ENCODE data around the gene ZNF19. TPM values are rescaled to one million over a fixed set of nuclear protein-coding genes. Genes with fewer than 3 reads are reported as not detected.

Gene ZNF19
- total and polyA plus RNA-seq, 2 experiments from 2014 or later, result 3.7 to 4.1 TPM

GRCh38 chr16:71526111-71526631 is 37.0 kb upstream of the ZNF19 start, which contains the start of gene CHST4:
CHST4 (plus strand) TSS chr16:71526426; CDS start chr16:71536678, 10,252 bp downstream.
- Histone ChIP-seq H2AFZ (no peak within 1 kb of the TSS), H3K27me3 (peaks cover 25% of the 10 kb centered on the region), H3K9me2 (replicated peaks; ENCODE audit: insufficient read depth) (no peaks in the 10 kb centered on the region), H3K4me3 (no peak within 1 kb of the TSS), H3K36me3 (replicated peaks; ENCODE audit: insufficient read depth, low read depth) (no peaks in the 10 kb centered on the region), H3K27ac (no peak within 1 kb of the TSS), H3K79me2 (no peaks in the 10 kb centered on the region), H3K4me2 (peak within 1 kb of the TSS; percentile 67), H4K20me1 (ENCODE audit: insufficient read depth, poor library complexity, severe bottlenecking) (no peaks in the 10 kb centered on the region), H3K9me3 (ENCODE audit: low read depth) (no peaks in the 10 kb centered on the region), H3K4me1 (ENCODE audit: insufficient read depth) (no peaks in the 10 kb centered on the region)
- 6% methylated on average over 9 of the region's 9 CpGs for WGBS (ENCODE audit: low lambda C conversion rate, missing lambda C conversion rate)
- DNase-seq (ENCODE audit: low spot score), result peak; percentile 57
- no peak for TF ChIP-seq EZH2 (IDR thresholded peaks at IDR 0.05; ENCODE audit: borderline replicate concordance)
- TF ChIP-seq EZH2phosphoT487 (IDR thresholded peaks at IDR 0.05; ENCODE audit: low read depth, severe bottlenecking, unreplicated experiment), result no peak
- TF ChIP-seq CTCF (IDR thresholded peaks at IDR 0.05; ENCODE audit: poor library complexity), result no peak

- TF ChIP-seq EZH2phosphoT487 (IDR thresholded peaks at IDR 0.05; ENCODE audit: low read depth, severe bottlenecking, unreplicated experiment), result no peak
- TF ChIP-seq EZH2 (IDR thresholded peaks at IDR 0.05; ENCODE audit: borderline replicate concordance), result no peak
- TF ChIP-seq CTCF (IDR thresholded peaks at IDR 0.05; ENCODE audit: poor library complexity), result no peak
- H3K4me2 ChIP-seq, result no peak overlapping the region
- no peak for DNase-seq (ENCODE audit: low spot score)
Measured at GRCh38 chr16:71524566-71525553, 35.7 kb upstream of the ZNF19 start.

GRCh38 chr16:71520550-71520949 is 31.4 kb upstream of the ZNF19 start:
- Histone ChIP-seq H3K27ac (no peak overlapping the region), H3K9me2 (replicated peaks; ENCODE audit: insufficient read depth) (no peaks in the 10 kb centered on the region), H3K27me3 (peaks cover 17% of the 10 kb centered on the region), H3K79me2 (no peaks in the 10 kb centered on the region), H3K4me2 (no peak overlapping the region), H3K36me3 (replicated peaks; ENCODE audit: insufficient read depth, low read depth) (no peaks in the 10 kb centered on the region), H4K20me1 (ENCODE audit: insufficient read depth, poor library complexity, severe bottlenecking) (no peaks in the 10 kb centered on the region), H3K4me1 (ENCODE audit: insufficient read depth) (no peaks in the 10 kb centered on the region), H2AFZ (no peak overlapping the region), H3K4me3 (no peak overlapping the region), H3K9me3 (ENCODE audit: low read depth) (no peaks in the 10 kb centered on the region)
- 57% methylated on average over 3 of the region's 3 CpGs for WGBS (ENCODE audit: low lambda C conversion rate, missing lambda C conversion rate)
- no peak for DNase-seq (ENCODE audit: low spot score)
- TF ChIP-seq CTCF (IDR thresholded peaks at IDR 0.05; ENCODE audit: poor library complexity), result no peak
- no peak for TF ChIP-seq EZH2phosphoT487 (IDR thresholded peaks at IDR 0.05; ENCODE audit: low read depth, severe bottlenecking, unreplicated experiment)
- no peak for TF ChIP-seq EZH2 (IDR thresholded peaks at IDR 0.05; ENCODE audit: borderline replicate concordance)

More at GRCh38 chr16:71524566-71525553, 35.7 kb upstream of the ZNF19 start:
- 66% methylated on average over 16 of the region's 16 CpGs for WGBS (ENCODE audit: low lambda C conversion rate, missing lambda C conversion rate)
- Histone ChIP-seq H3K79me2 (no peaks in the 10 kb centered on the region), H2AFZ (no peak overlapping the region), H3K36me3 (replicated peaks; ENCODE audit: insufficient read depth, low read depth) (no peaks in the 10 kb centered on the region), H3K4me1 (ENCODE audit: insufficient read depth) (no peaks in the 10 kb centered on the region), H3K27me3 (peaks cover 25% of the 10 kb centered on the region), H4K20me1 (ENCODE audit: insufficient read depth, poor library complexity, severe bottlenecking) (no peaks in the 10 kb centered on the region), H3K27ac (no peak overlapping the region), H3K9me2 (replicated peaks; ENCODE audit: insufficient read depth) (no peaks in the 10 kb centered on the region), H3K4me3 (no peak overlapping the region), H3K9me3 (ENCODE audit: low read depth) (no peaks in the 10 kb centered on the region)

Data from hepatocyte (in vitro differentiated cells).